HG03457 (cell line): ENCODE data around the gene FKBP1B.
"Not testable (repeated sequence)": the region's sequence is repeated elsewhere in the genome, so short reads cannot be mapped to it uniquely, and the experiment has no call there.

ENCODE experiments used
- ATAC-seq: cut with Tn5 transposase; IDR thresholded peaks from one replicate; pipeline ENCODE4 v1.9.1; 2021; ENCODE audit warnings: moderate number of reproducible peaks; ENCODE audit not compliant: unreplicated experiment

Gene FKBP1B

GRCh38 chr2:24049485-24050021 is at the start of gene FKBP1B:
Gene FKBP1B, plus strand, starts transcription at chr2:24049741. Its CDS starts 109 bp downstream, at chr2:24049850.
- ATAC-seq = no peak

- ATAC-seq = no peak
Measured at GRCh38 chr2:24007693-24008092, 41.8 kb upstream of the FKBP1B start.

- no peak for ATAC-seq
Measured at GRCh38 chr2:24008672-24009366, 40.7 kb upstream of the FKBP1B start.

- ATAC-seq = no peak
Measured at GRCh38 chr2:24009367-24009679, 40.2 kb upstream of the FKBP1B start.

- ATAC-seq = no peak
Measured at GRCh38 chr2:24009680-24010476, 39.7 kb upstream of the FKBP1B start, which contains the start of gene MFSD2B. Gene MFSD2B, plus strand, starts transcription at chr2:24010085. Its CDS starts 12 bp downstream, at chr2:24010097.

GRCh38 chr2:24010477-24011249 is 38.9 kb upstream of the FKBP1B start:
- ATAC-seq = no peak

GRCh38 chr2:24011250-24012104 is 38.1 kb upstream of the FKBP1B start:
- ATAC-seq = no peak

- ATAC-seq = no peak
Measured at GRCh38 chr2:24012521-24013188, 36.9 kb upstream of the FKBP1B start.

GRCh38 chr2:24014902-24015301 is 34.6 kb upstream of the FKBP1B start:
- ATAC-seq = not testable (repeated sequence)

- ATAC-seq = no peak
Measured at GRCh38 chr2:24015562-24016375, 33.8 kb upstream of the FKBP1B start.

GRCh38 chr2:24016376-24016761 is 33.2 kb upstream of the FKBP1B start:
- ATAC-seq = no peak

- ATAC-seq = no peak
Measured at GRCh38 chr2:24016853-24017703, 32.5 kb upstream of the FKBP1B start.

GRCh38 chr2:24017711-24018110 is 31.8 kb upstream of the FKBP1B start:
- no peak for ATAC-seq

GRCh38 chr2:24018241-24018640 is 31.3 kb upstream of the FKBP1B start:
- ATAC-seq = no peak

GRCh38 chr2:24019729-24020128 is 29.8 kb upstream of the FKBP1B start:
- ATAC-seq = no peak

- ATAC-seq = no peak
Measured at GRCh38 chr2:24020244-24020643, 29.3 kb upstream of the FKBP1B start.

GRCh38 chr2:24021122-24021998 is 28.2 kb upstream of the FKBP1B start:
- ATAC-seq = no peak
